Activated T-helper 2 cell treated with anti-CD3 and anti-CD28 coated beads, Interferon-gamma antibody, Interleukin-2, Interleukin-4, amounts not matched to agents 10 μg/mL and 5 μg/mL and 100 μg/mL, durations not matched to agents 14 hours and 24 hours and 36 hours (primary cell): Measurements from ENCODE around the gene TRANK1. TPM values are rescaled to one million over a fixed set of nuclear protein-coding genes. Genes with fewer than 3 reads are reported as not detected.
"Not testable (repeated sequence)": the region's sequence is repeated elsewhere in the genome, so short reads cannot be mapped to it uniquely, and the experiment has no call there.

Experiments used
- DNase-seq: peaks from one replicate; pipeline ENCODE4 v3.0.0; 2021; ENCODE audit warnings: low spot score
- H3K27ac Mint-ChIP-seq: one replicate; pipeline ENCODE4 v1.8.0; 2021; ENCODE audit warnings: mixed read lengths
- H3K27me3 Mint-ChIP-seq: one replicate; pipeline ENCODE4 v1.8.0; 2021; ENCODE audit warnings: low read depth, mixed read lengths
- H3K36me3 Mint-ChIP-seq: one replicate; pipeline ENCODE4 v1.8.0; 2021; ENCODE audit warnings: low read depth, mixed read lengths
- H3K4me1 Mint-ChIP-seq: one replicate; pipeline ENCODE4 v1.8.0; 2021; ENCODE audit warnings: low read depth, mixed read lengths
- H3K4me3 Mint-ChIP-seq: one replicate; pipeline ENCODE4 v1.8.0; 2021; ENCODE audit warnings: low read depth, mild to moderate bottlenecking, moderate library complexity, mixed read lengths
- H3K9me3 Mint-ChIP-seq: one replicate; pipeline ENCODE4 v1.8.0; 2021; ENCODE audit warnings: mixed read lengths
- intact Hi-C: fragments of 100-400 bp; cut with micrococcal nuclease; formaldehyde crosslinking; loops from one replicate; pipeline ENCODE4 v1.15.1; 2023
- total RNA-seq: library from RNA; stranded (reverse); gene quantifications from 2 replicates; pipeline ENCODE4 v1.2.3, GENCODE V29; 2022

TRANK1 gene
- total RNA-seq, 1 donor from 2014 or later = 1.1 TPM

- peak; percentile 45 for DNase-seq
- H3K9me3 Mint-ChIP-seq = no peaks in the 10 kb centered on the region
- H3K27ac Mint-ChIP-seq = peak overlapping the region; percentile 64
- H3K4me3 Mint-ChIP-seq = peak overlapping the region; percentile 82
- intact Hi-C loops = loop anchor here (1.0 to 5.0 kb wide), 3 partner anchors 32 to 409 kb away; no protein-coding TSS in a partner anchor
- H3K4me1 Mint-ChIP-seq = peaks cover 47% of the 10 kb centered on the region
- peaks cover 4% of the 10 kb centered on the region for H3K36me3 Mint-ChIP-seq
- peaks cover 3% of the 10 kb centered on the region for H3K27me3 Mint-ChIP-seq
These were observed 36.8 kb downstream of the TRANK1 start for GRCh38 chr3:36907911-36908646.

- Mint-ChIP-seq H3K27me3 (peaks cover 3% of the 10 kb centered on the region), H3K36me3 (peaks cover 18% of the 10 kb centered on the region), H3K9me3 (no peaks in the 10 kb centered on the region), H3K4me1 (peaks cover 45% of the 10 kb centered on the region), H3K27ac (no peak overlapping the region), H3K4me3 (peak overlapping the region; percentile 71)
- intact Hi-C loops = loop anchor here (5.0 kb wide), 1 partner anchor 411 kb away; no protein-coding TSS in a partner anchor
- DNase-seq = no peak
These were observed 38.2 kb downstream of the TRANK1 start for GRCh38 chr3:36906504-36907149.

GRCh38 chr3:36905545-36905944 is 39.3 kb downstream of the TRANK1 start:
- no peak overlapping the region for H3K4me3 Mint-ChIP-seq
- H3K9me3 Mint-ChIP-seq = no peaks in the 10 kb centered on the region
- peaks cover 3% of the 10 kb centered on the region for H3K27me3 Mint-ChIP-seq
- DNase-seq = no peak
- peaks cover 18% of the 10 kb centered on the region for H3K36me3 Mint-ChIP-seq
- H3K27ac Mint-ChIP-seq = no peak overlapping the region
- peaks cover 52% of the 10 kb centered on the region for H3K4me1 Mint-ChIP-seq
- intact Hi-C loops = loop anchor here (5.0 kb wide), 1 partner anchor 412 kb away; no protein-coding TSS in a partner anchor

GRCh38 chr3:36904641-36905040 is 40.2 kb downstream of the TRANK1 start:
- H3K4me3 Mint-ChIP-seq = no peak overlapping the region
- intact Hi-C loops = loop anchor here (5.0 kb wide), 1 partner anchor 413 kb away; no protein-coding TSS in a partner anchor
- H3K27me3 Mint-ChIP-seq = peaks cover 3% of the 10 kb centered on the region
- no peak for DNase-seq
- H3K27ac Mint-ChIP-seq = no peak overlapping the region
- peaks cover 18% of the 10 kb centered on the region for H3K36me3 Mint-ChIP-seq
- H3K4me1 Mint-ChIP-seq = peaks cover 57% of the 10 kb centered on the region
- H3K9me3 Mint-ChIP-seq = no peaks in the 10 kb centered on the region

GRCh38 chr3:36904065-36904464 is 40.8 kb downstream of the TRANK1 start:
- H3K27me3 Mint-ChIP-seq, H3K4me3 Mint-ChIP-seq, H3K9me3 Mint-ChIP-seq, DNase-seq, H3K27ac Mint-ChIP-seq, intact Hi-C loops: not testable (repeated sequence)
- Mint-ChIP-seq H3K36me3 (peaks cover 18% of the 10 kb centered on the region), H3K4me1 (peaks cover 54% of the 10 kb centered on the region)

GRCh38 chr3:36903119-36903882 is 41.6 kb downstream of the TRANK1 start:
- Mint-ChIP-seq H3K4me3 (no peak overlapping the region), H3K27me3 (peaks cover 3% of the 10 kb centered on the region), H3K27ac (no peak overlapping the region), H3K9me3 (no peaks in the 10 kb centered on the region), H3K36me3 (peaks cover 20% of the 10 kb centered on the region), H3K4me1 (peaks cover 46% of the 10 kb centered on the region)
- no peak for DNase-seq
- intact Hi-C loops = no loop called here

GRCh38 chr3:36901588-36901987 is 43.3 kb downstream of the TRANK1 start:
- Mint-ChIP-seq H3K27me3 (peaks cover 3% of the 10 kb centered on the region), H3K4me1 (peaks cover 37% of the 10 kb centered on the region), H3K9me3 (no peaks in the 10 kb centered on the region), H3K4me3 (no peak overlapping the region), H3K27ac (no peak overlapping the region), H3K36me3 (peaks cover 31% of the 10 kb centered on the region)
- DNase-seq = no peak
- intact Hi-C loops = loop anchor here (2.0 kb wide), 2 partner anchors 17 to 25 kb away; no protein-coding TSS in a partner anchor

- intact Hi-C loops = loop anchor here (2.0 kb wide), 2 partner anchors 18 to 24 kb away; no protein-coding TSS in a partner anchor
- H3K27me3 Mint-ChIP-seq = peaks cover 3% of the 10 kb centered on the region
These were observed 44.1 kb downstream of the TRANK1 start for GRCh38 chr3:36900474-36901443.

GRCh38 chr3:36895496-36896409 is 49.1 kb downstream of the TRANK1 start:
- Mint-ChIP-seq H3K27me3 (no peaks in the 10 kb centered on the region), H3K27ac (no peak overlapping the region), H3K4me3 (no peak overlapping the region), H3K9me3 (no peaks in the 10 kb centered on the region), H3K4me1 (peaks cover 20% of the 10 kb centered on the region), H3K36me3 (peaks cover 53% of the 10 kb centered on the region)
- intact Hi-C loops = no loop called here
- DNase-seq = no peak

More at GRCh38 chr3:36900474-36901443, 44.1 kb downstream of the TRANK1 start:
- Mint-ChIP-seq H3K4me1 (peaks cover 33% of the 10 kb centered on the region), H3K4me3 (peak overlapping the region; percentile 35), H3K9me3 (no peaks in the 10 kb centered on the region), H3K36me3 (peaks cover 35% of the 10 kb centered on the region), H3K27ac (peak overlapping the region; percentile 5)
- DNase-seq = no peak

- peaks cover 60% of the 10 kb centered on the region for H3K36me3 Mint-ChIP-seq
- DNase-seq = no peak
- H3K9me3 Mint-ChIP-seq = no peaks in the 10 kb centered on the region
- H3K4me3 Mint-ChIP-seq = no peak overlapping the region
- H3K4me1 Mint-ChIP-seq = peaks cover 14% of the 10 kb centered on the region
- H3K27ac Mint-ChIP-seq = no peak overlapping the region
- H3K27me3 Mint-ChIP-seq = no peaks in the 10 kb centered on the region
- intact Hi-C loops = no loop called here
These were observed 49.9 kb downstream of the TRANK1 start for GRCh38 chr3:36894914-36895313.

GRCh38 chr3:36893826-36894225 is 51.0 kb downstream of the TRANK1 start:
- intact Hi-C loops = no loop called here
- peaks cover 64% of the 10 kb centered on the region for H3K36me3 Mint-ChIP-seq
- H3K4me1 Mint-ChIP-seq = peaks cover 14% of the 10 kb centered on the region
- H3K9me3 Mint-ChIP-seq = no peaks in the 10 kb centered on the region
- no peaks in the 10 kb centered on the region for H3K27me3 Mint-ChIP-seq
- DNase-seq = no peak
- no peak overlapping the region for H3K4me3 Mint-ChIP-seq
- H3K27ac Mint-ChIP-seq = no peak overlapping the region
